Neuronal stem cell (in vitro differentiated cells): ENCODE measurements around the gene CDSN.
"Not testable (repeated sequence)": the region's sequence is repeated elsewhere in the genome, so short reads cannot be mapped to it uniquely, and the experiment has no call there.

Experiments used
- DNase-seq: peaks from one replicate; pipeline ENCODE4 v3.0.0-alpha.2; 2013; ENCODE audit warnings: low spot score
- H2AFZ ChIP-seq: one replicate; pipeline ENCODE4 v1.6.1; 2013; ENCODE audit warnings: mild to moderate bottlenecking, low read length, inconsistent platforms
- H2AK5ac ChIP-seq: 2 replicates; pipeline ENCODE4 v1.6.1; 2013; ENCODE audit warnings: low read depth, mild to moderate bottlenecking, inconsistent platforms, low read length, moderate library complexity, mixed read lengths
- H2BK120ac ChIP-seq: 2 replicates; pipeline ENCODE4 v1.6.1; 2013; ENCODE audit warnings: low read depth, mild to moderate bottlenecking, inconsistent platforms, low read length, moderate library complexity, mixed read lengths
- H2BK12ac ChIP-seq: one replicate; pipeline ENCODE4 v1.6.1; 2013; ENCODE audit warnings: low read length, inconsistent platforms
- H2BK15ac ChIP-seq: 2 replicates; pipeline ENCODE4 v1.6.1; 2013; ENCODE audit warnings: mild to moderate bottlenecking, low read length, inconsistent platforms, mixed read lengths
- H2BK5ac ChIP-seq: one replicate; pipeline ENCODE4 v1.6.1; 2013; ENCODE audit warnings: inconsistent platforms, mild to moderate bottlenecking, low read length, moderate library complexity
- H3K14ac ChIP-seq: one replicate; pipeline ENCODE4 v1.6.1; 2013; ENCODE audit warnings: low read length, inconsistent platforms
- H3K18ac ChIP-seq: 2 replicates; pipeline ENCODE4 v1.6.1; 2013; ENCODE audit warnings: low read length, inconsistent platforms
- H3K23ac ChIP-seq: 2 replicates; pipeline ENCODE4 v1.6.1; 2013; ENCODE audit warnings: low read depth, mild to moderate bottlenecking, mixed read lengths, low read length, inconsistent platforms; ENCODE audit not compliant: poor library complexity
- H3K27ac ChIP-seq: replicated peaks from 3 replicates; pipeline ENCODE4 v1.5.1; 2013; ENCODE audit warnings: low read length, inconsistent platforms
- H3K27me3 ChIP-seq, 3 experiments: 2 replicates each; pipeline ENCODE4 v1.6.1; 2013; ENCODE audit warnings: low read length in 3 of 3, mild to moderate bottlenecking in 2 of 3, inconsistent platforms in 1 of 3, low read depth in 1 of 3, mixed read lengths in 1 of 3, moderate library complexity in 1 of 3; ENCODE audit not compliant: control insufficient read depth in 3 of 3, insufficient read depth in 3 of 3
- H3K36me3 ChIP-seq, 2 donors: replicated peaks in 1 of 2; 2 replicates each; pipeline ENCODE4 v1.6.1; 2013; ENCODE audit warnings: low read length in 2 of 2; ENCODE audit not compliant: control insufficient read depth in 2 of 2, insufficient read depth in 2 of 2
- H3K4ac ChIP-seq: 2 replicates; pipeline ENCODE4 v1.6.1; 2013; ENCODE audit warnings: inconsistent platforms, mild to moderate bottlenecking, low read length, moderate library complexity
- H3K4me1 ChIP-seq, 2 donors: 1 replicate in 1 of 2; 2 replicates in 1 of 2; pipeline ENCODE4 v1.6.1; 2013; ENCODE audit warnings: low read length in 2 of 2, low read depth in 1 of 2; ENCODE audit not compliant: control insufficient read depth in 2 of 2, insufficient read depth in 1 of 2
- H3K4me2 ChIP-seq: one replicate; pipeline ENCODE4 v1.6.1; 2013; ENCODE audit warnings: mild to moderate bottlenecking, low read length, inconsistent platforms; ENCODE audit not compliant: insufficient read depth, poor library complexity, severe bottlenecking
- H3K4me3 ChIP-seq, 2 donors: 2 replicates each; pipeline ENCODE4 v1.5.1; 2013; ENCODE audit warnings: low read length in 2 of 2, mild to moderate bottlenecking in 2 of 2, inconsistent platforms in 1 of 2, moderate library complexity in 1 of 2
- H3K79me1 ChIP-seq: one replicate; pipeline ENCODE4 v1.6.1; 2013; ENCODE audit warnings: low read depth, mild to moderate bottlenecking, inconsistent platforms, low read length, moderate library complexity
- H3K9ac ChIP-seq: one replicate; pipeline ENCODE4 v1.6.1; 2013; ENCODE audit warnings: mild to moderate bottlenecking, low read depth, low read length, inconsistent platforms; ENCODE audit not compliant: poor library complexity
- H3K9me3 ChIP-seq, 2 donors: replicated peaks in 1 of 2; 2 replicates each; pipeline versions ENCODE3 to v1.6.1; 2013; ENCODE audit warnings: low read length in 2 of 2, mild to moderate bottlenecking in 2 of 2, inconsistent platforms in 1 of 2, low read depth in 1 of 2, mixed read lengths in 1 of 2, moderate library complexity in 1 of 2; ENCODE audit not compliant: control insufficient read depth in 2 of 2, insufficient read depth in 1 of 2
- H4K8ac ChIP-seq: one replicate; pipeline ENCODE4 v1.6.1; 2013; ENCODE audit warnings: low read depth, mild to moderate bottlenecking, inconsistent platforms, low read length, moderate library complexity
- H4K91ac ChIP-seq: one replicate; pipeline ENCODE4 v1.6.1; 2013; ENCODE audit warnings: low read length, low read depth, mild to moderate bottlenecking, inconsistent platforms; ENCODE audit not compliant: poor library complexity
- WGBS, 2 donors: extraction: QIAGEN DNeasy Blood & Tissue Kit; methylation state at CpG; one replicate each; pipeline ENCODE4 v1.1.7; 2013; ENCODE audit warnings: missing lambda C conversion rate in 2 of 2, mixed read lengths in 1 of 2; ENCODE audit not compliant: insufficient read length in 2 of 2, insufficient replicate concordance in 1 of 2; ENCODE audit errors: extremely low coverage in 2 of 2; 5-methylcytosine and 5-hydroxymethylcytosine counted together

CDSN gene

GRCh38 chr6:31165064-31165832 lies 45.0 kb upstream of the CDSN start:
- H3K14ac ChIP-seq, H3K4ac ChIP-seq, H2BK120ac ChIP-seq, H2BK15ac ChIP-seq, DNase-seq, H2AFZ ChIP-seq, H3K27me3 ChIP-seq, H2AK5ac ChIP-seq, H3K27ac ChIP-seq, H4K8ac ChIP-seq, H3K9me3 ChIP-seq, H3K23ac ChIP-seq, H3K4me1 ChIP-seq, H3K18ac ChIP-seq, H4K91ac ChIP-seq, H3K9ac ChIP-seq, H2BK5ac ChIP-seq, H3K4me3 ChIP-seq, H2BK12ac ChIP-seq, H3K4me2 ChIP-seq, H3K79me1 ChIP-seq: not testable (repeated sequence)
- peaks cover 0 to 23% of the 10 kb centered on the region in 2 donors for H3K36me3 ChIP-seq
- WGBS, 2 donors, result no CpG with 5 or more reads among the region's 17 CpGs

GRCh38 chr6:31164475-31165063 lies 44.3 kb upstream of the CDSN start:
- H3K23ac ChIP-seq, H3K27me3 ChIP-seq: not testable (repeated sequence)

GRCh38 chr6:31163922-31164321 lies 43.7 kb upstream of the CDSN start:
- no peak overlapping the region for H2BK120ac ChIP-seq
- H3K4me2 ChIP-seq, result no peak overlapping the region
- H4K8ac ChIP-seq, result no peak overlapping the region
- no peak overlapping the region for H3K9ac ChIP-seq
- H2BK5ac ChIP-seq, result no peak overlapping the region
- no peaks in the 10 kb centered on the region for H3K9me3 ChIP-seq
- H3K36me3 ChIP-seq, result peaks cover 0 to 26% of the 10 kb centered on the region in 2 donors
- DNase-seq, result no peak
- H4K91ac ChIP-seq, result no peak overlapping the region
- H2AK5ac ChIP-seq, result no peak overlapping the region
- H3K27me3 ChIP-seq, result no peaks in the 10 kb centered on the region
- H3K4ac ChIP-seq, result no peak overlapping the region
- H3K4me1 ChIP-seq, result peaks cover 5 to 8% of the 10 kb centered on the region in 2 donors
- no peak overlapping the region for H3K4me3 ChIP-seq
- no peak overlapping the region for H3K27ac ChIP-seq
- no peak overlapping the region for H3K18ac ChIP-seq
- no peak overlapping the region for H2AFZ ChIP-seq
- H3K79me1 ChIP-seq, result no peaks in the 10 kb centered on the region
- no peak overlapping the region for H3K23ac ChIP-seq
- no peak overlapping the region for H3K14ac ChIP-seq
- H2BK12ac ChIP-seq, result no peak overlapping the region
- H2BK15ac ChIP-seq, result no peak overlapping the region

More at GRCh38 chr6:31164475-31165063, 44.3 kb upstream of the CDSN start:
- H3K79me1 ChIP-seq, H3K27ac ChIP-seq, H2AFZ ChIP-seq, H4K8ac ChIP-seq, H2BK12ac ChIP-seq, H3K14ac ChIP-seq, H3K9ac ChIP-seq, H3K9me3 ChIP-seq, H3K18ac ChIP-seq, H2AK5ac ChIP-seq, H2BK120ac ChIP-seq, H4K91ac ChIP-seq, H3K4me1 ChIP-seq, H2BK15ac ChIP-seq, H3K4me3 ChIP-seq, DNase-seq, H2BK5ac ChIP-seq, H3K4me2 ChIP-seq, H3K4ac ChIP-seq: not testable (repeated sequence)
- no CpG with 5 or more reads among the region's 9 CpGs for WGBS, 2 donors
- peaks cover 0 to 26% of the 10 kb centered on the region in 2 donors for H3K36me3 ChIP-seq

- H3K4ac ChIP-seq, result peak overlapping the region; percentile 14
- H3K4me3 ChIP-seq, result no peak overlapping the region
- no peak overlapping the region for H4K91ac ChIP-seq
- H3K27me3 ChIP-seq, result no peaks in the 10 kb centered on the region
- DNase-seq, result no peak
- no peak overlapping the region for H4K8ac ChIP-seq
- no peak overlapping the region for H2AFZ ChIP-seq
- peak overlapping the region; percentile 32 for H3K14ac ChIP-seq
- no peak overlapping the region for H2BK5ac ChIP-seq
- no peak overlapping the region for H2AK5ac ChIP-seq
- no peak overlapping the region for H3K27ac ChIP-seq
- no peaks in the 10 kb centered on the region for H3K9me3 ChIP-seq
- H3K23ac ChIP-seq, result peak overlapping the region; percentile 22
- no peak overlapping the region for H2BK12ac ChIP-seq
- no peak overlapping the region for H3K9ac ChIP-seq
- no peak overlapping the region for H3K4me2 ChIP-seq
- H2BK120ac ChIP-seq, result no peak overlapping the region
- H3K4me1 ChIP-seq, result peaks cover 5 to 9% of the 10 kb centered on the region in 2 donors
- H3K79me1 ChIP-seq, result no peaks in the 10 kb centered on the region
- no peak overlapping the region for H2BK15ac ChIP-seq
- peak overlapping the region; percentile 8 for H3K18ac ChIP-seq
- H3K36me3 ChIP-seq, result peaks cover 0 to 26% of the 10 kb centered on the region in 2 donors
- no CpG with 5 or more reads among the region's 13 CpGs for WGBS, 2 donors
Observed at GRCh38 chr6:31162463-31163165, 42.4 kb upstream of the CDSN start.
